SK-N-SH treated with all-trans-retinoic acid at 6 μM for 48 hours (cell line): ENCODE measurements around the gene TLN1.
A peak's percentile ranks its signal among the peaks of the same experiment; 100 is the strongest.

Experiments used
- ATAC-seq: fragments of 200-7000 bp; cut with Tn5 transposase; 3 replicates; pipeline ENCODE4 v1.9.1; 2020; ENCODE audit warnings: mild to moderate bottlenecking, moderate library complexity
- ARNTL ChIP-seq: fragments of 450-650 bp; formaldehyde crosslinking; IDR thresholded peaks from 2 replicates; pipeline ENCODE4 v1.5.0; 2020; ENCODE audit warnings: low read depth, mild to moderate bottlenecking, moderate library complexity, borderline replicate concordance
- BACH2 ChIP-seq: fragments of 250-450 bp; sonication (Bioruptor Pico); IDR thresholded peaks from 2 replicates; pipeline ENCODE4 v1.9.0; 2021; ENCODE audit warnings: mild to moderate bottlenecking, borderline replicate concordance
- CREB5 ChIP-seq: fragments of 250-450 bp; sonication (Bioruptor Pico); IDR thresholded peaks from 2 replicates; pipeline ENCODE4 v1.5.1; 2020; ENCODE audit warnings: low read depth, mild to moderate bottlenecking, moderate library complexity
- CSDC2 ChIP-seq: fragments of 250-450 bp; sonication (Bioruptor Pico); IDR thresholded peaks from 2 replicates; pipeline ENCODE4 v1.5.0; 2020; ENCODE audit warnings: mild to moderate bottlenecking, moderate library complexity
- ESRRG ChIP-seq: fragments of 250-450 bp; sonication (Bioruptor Pico); IDR thresholded peaks from 2 replicates; pipeline ENCODE4 v1.6.1; 2021; ENCODE audit warnings: mild to moderate bottlenecking
- GLIS3 ChIP-seq: fragments of 250-450 bp; sonication (Bioruptor Pico); IDR thresholded peaks from 2 replicates; pipeline ENCODE4 v1.5.0; 2020; ENCODE audit warnings: mild to moderate bottlenecking, moderate library complexity
- ISL1 ChIP-seq: fragments of 250-450 bp; sonication (Bioruptor Pico); IDR thresholded peaks from 2 replicates; pipeline ENCODE4 v2.1.2; 2022; ENCODE audit warnings: mild to moderate bottlenecking, moderate library complexity
- OSR1 ChIP-seq: fragments of 250-450 bp; sonication (Bioruptor Pico); IDR thresholded peaks from 2 replicates; pipeline ENCODE4 v1.8.0; 2022; ENCODE audit warnings: moderate library complexity, mild to moderate bottlenecking, inconsistent platforms
- PATZ1 ChIP-seq: fragments of 250-450 bp; sonication (Bioruptor Pico); IDR thresholded peaks from 2 replicates; pipeline ENCODE4 v1.8.0; 2020; ENCODE audit warnings: mild to moderate bottlenecking, moderate library complexity, borderline replicate concordance
- POU6F1 ChIP-seq: fragments of 250-450 bp; sonication (Bioruptor Pico); IDR thresholded peaks from 2 replicates; pipeline ENCODE4 v1.8.0; 2021; ENCODE audit warnings: low read depth, mild to moderate bottlenecking, moderate library complexity, borderline replicate concordance
- RARB ChIP-seq: fragments of 250-450 bp; sonication (Bioruptor Pico); IDR thresholded peaks from 2 replicates; pipeline ENCODE4 v1.8.0; 2021; ENCODE audit warnings: mild to moderate bottlenecking, moderate library complexity
- SNAI2 ChIP-seq: fragments of 250-450 bp; sonication (Bioruptor Pico); IDR thresholded peaks from 2 replicates; pipeline ENCODE4 v1.5.0; 2020; ENCODE audit warnings: mild to moderate bottlenecking, moderate library complexity
- TCF4 ChIP-seq: fragments of 250-450 bp; sonication (Bioruptor Pico); IDR thresholded peaks from 2 replicates; pipeline ENCODE4 v1.8.0; 2021; ENCODE audit warnings: mild to moderate bottlenecking, moderate library complexity, borderline replicate concordance
- TOX ChIP-seq: fragments of 250-450 bp; sonication (Bioruptor Pico); IDR thresholded peaks from 2 replicates; pipeline ENCODE4 v1.8.0; 2021; ENCODE audit warnings: mild to moderate bottlenecking, moderate library complexity, borderline replicate concordance
- TSHZ2 ChIP-seq: fragments of 250-450 bp; sonication (Bioruptor Pico); IDR thresholded peaks from 2 replicates; pipeline ENCODE4 v1.5.0; 2020; ENCODE audit warnings: mild to moderate bottlenecking, moderate library complexity
- ZC3H10 ChIP-seq: fragments of 250-450 bp; sonication (Bioruptor Pico); IDR thresholded peaks from 2 replicates; pipeline ENCODE4 v1.5.1; 2021; ENCODE audit warnings: mild to moderate bottlenecking, moderate library complexity
- ZFP3 ChIP-seq: fragments of 250-450 bp; sonication (Bioruptor Pico); IDR thresholded peaks from 2 replicates; pipeline ENCODE4 v1.5.0; 2020; ENCODE audit warnings: mild to moderate bottlenecking, moderate library complexity
- ZFP30 ChIP-seq: fragments of 450-650 bp; formaldehyde crosslinking; IDR thresholded peaks from 2 replicates; pipeline ENCODE4 v1.5.0; 2022; ENCODE audit warnings: mild to moderate bottlenecking, moderate library complexity
- ZNF565 ChIP-seq: fragments of 450-650 bp; formaldehyde crosslinking; conservative IDR thresholded peaks from 2 replicates; pipeline ENCODE4 v1.5.0; 2020; ENCODE audit warnings: low read depth, mild to moderate bottlenecking, moderate library complexity
- ZNF70 ChIP-seq: fragments of 450-650 bp; formaldehyde crosslinking; IDR thresholded peaks from 2 replicates; pipeline ENCODE4 v1.5.0; 2020; ENCODE audit warnings: mild to moderate bottlenecking, moderate library complexity
- ZNF8 ChIP-seq: fragments of 450-650 bp; formaldehyde crosslinking; IDR thresholded peaks from 2 replicates; pipeline ENCODE4 v1.5.0; 2020; ENCODE audit warnings: mild to moderate bottlenecking, moderate library complexity

TLN1 gene

GRCh38 chr9:35658137-35658967, 73.6 kb downstream of the TLN1 start, which contains the start of gene CCDC107:
Gene CCDC107, plus strand, starts transcription at chr9:35658292. Its CDS starts 88 bp downstream, at chr9:35658380.
- peak; percentile 70 for ATAC-seq
- TF ChIP-seq SNAI2: no peak
- TF ChIP-seq TSHZ2 (CRISPR knock-in tag): no peak
- TF ChIP-seq ZFP3 (CRISPR knock-in tag): 0 out of 2 replicates have a peak, but pooled peaks have one; percentile 49
- TF ChIP-seq ARNTL (CRISPR knock-in tag): 0 out of 2 replicates have a peak, but pooled peaks have one; percentile 12

- peak; percentile 95 for ATAC-seq
- TF ChIP-seq ZNF70 (no peak), ARNTL (CRISPR knock-in tag) (no peak), ZFP3 (CRISPR knock-in tag) (peak; percentile 39; the same call in 1 of the 2 replicates), PATZ1 (CRISPR knock-in tag) (no peak), SNAI2 (0 out of 2 replicates have a peak, but pooled peaks have one; percentile 43), ISL1 (CRISPR knock-in tag) (no peak)
These were observed 74.4 kb downstream of the TLN1 start, which contains the start of gene RMRP for GRCh38 chr9:35657546-35658136. Gene RMRP, minus strand, starts transcription at chr9:35658019.

- no peak for TF ChIP-seq TOX (CRISPR knock-in tag)
- no peak for TF ChIP-seq ZFP3 (CRISPR knock-in tag)
- TF ChIP-seq SNAI2: no peak
- TF ChIP-seq POU6F1: no peak
- no peak for TF ChIP-seq ARNTL (CRISPR knock-in tag)
- TF ChIP-seq ZC3H10 (CRISPR knock-in tag): no peak
- no peak for TF ChIP-seq ZFP30
- no peak for TF ChIP-seq BACH2 (CRISPR knock-in tag)
- no peak for TF ChIP-seq RARB (CRISPR knock-in tag)
- TF ChIP-seq CSDC2 (CRISPR knock-in tag): no peak
- no peak for TF ChIP-seq ISL1 (CRISPR knock-in tag)
- ATAC-seq: peak; percentile 26
These were observed 75.0 kb downstream of the TLN1 start for GRCh38 chr9:35656831-35657545.

- no peak for ATAC-seq
- TF ChIP-seq ZNF8: no peak
- no peak for TF ChIP-seq ESRRG (CRISPR knock-in tag)
- no peak for TF ChIP-seq TCF4
- no peak for TF ChIP-seq TOX (CRISPR knock-in tag)
- no peak for TF ChIP-seq ZFP3 (CRISPR knock-in tag)
- no peak for TF ChIP-seq POU6F1
- TF ChIP-seq TSHZ2 (CRISPR knock-in tag): no peak
- no peak for TF ChIP-seq CREB5
- TF ChIP-seq OSR1 (CRISPR knock-in tag): no peak
- TF ChIP-seq SNAI2: no peak
- no peak for TF ChIP-seq ZNF565 (CRISPR knock-in tag)
- no peak for TF ChIP-seq GLIS3
- TF ChIP-seq, all 23 proteins: peak for 0
These were observed 75.6 kb downstream of the TLN1 start for GRCh38 chr9:35656348-35656747.
